H9 (cell line): ENCODE data around the gene CEMIP2. TPM values are rescaled to one million over a fixed set of nuclear protein-coding genes. Genes with fewer than 3 reads are reported as not detected.

Experiments
- DNase-seq: peaks from one replicate; pipeline ENCODE4 v3.0.0-alpha.2; 2017
- H2AFZ ChIP-seq: one replicate; pipeline ENCODE4 v1.6.1; 2013; ENCODE audit warnings: mild to moderate bottlenecking, low read length, control low read depth, moderate library complexity
- H2AK5ac ChIP-seq: 2 replicates; pipeline ENCODE4 v1.6.1; 2013; ENCODE audit warnings: low read length, control low read depth, mixed read lengths; ENCODE audit not compliant: insufficient read length
- H2BK120ac ChIP-seq: one replicate; pipeline ENCODE4 v1.6.1; 2013; ENCODE audit warnings: low read depth, mild to moderate bottlenecking, low read length, control low read depth, inconsistent platforms; ENCODE audit not compliant: poor library complexity, severe bottlenecking
- H2BK12ac ChIP-seq: 2 replicates; pipeline ENCODE4 v1.6.1; 2013; ENCODE audit warnings: low read length, control low read depth, mixed read lengths, low read depth; ENCODE audit not compliant: insufficient read length
- H2BK15ac ChIP-seq: 2 replicates; pipeline ENCODE4 v1.6.1; 2013; ENCODE audit warnings: low read depth, low read length, control low read depth
- H2BK20ac ChIP-seq: one replicate; pipeline ENCODE4 v1.6.1; 2013; ENCODE audit warnings: low read depth, mild to moderate bottlenecking, low read length, control low read depth, inconsistent platforms; ENCODE audit not compliant: poor library complexity, severe bottlenecking
- H2BK5ac ChIP-seq: 2 replicates; pipeline ENCODE4 v1.6.1; 2013; ENCODE audit warnings: low read length, control low read depth, mixed read lengths; ENCODE audit not compliant: insufficient read length
- H3K14ac ChIP-seq: 2 replicates; pipeline ENCODE4 v1.6.1; 2013; ENCODE audit warnings: low read length, control low read depth; ENCODE audit not compliant: insufficient read depth
- H3K18ac ChIP-seq: 2 replicates; pipeline ENCODE4 v1.6.1; 2013; ENCODE audit warnings: low read depth, mild to moderate bottlenecking, mixed read lengths, low read length, control low read depth; ENCODE audit not compliant: insufficient read length
- H3K23ac ChIP-seq: 2 replicates; pipeline ENCODE4 v1.6.1; 2013; ENCODE audit warnings: low read length, control low read depth, mixed read lengths, low read depth; ENCODE audit not compliant: insufficient read length
- H3K23me2 ChIP-seq: 2 replicates; pipeline ENCODE4 v1.6.1; 2013; ENCODE audit warnings: low read depth, mild to moderate bottlenecking, mixed read lengths, low read length, control low read depth; ENCODE audit not compliant: insufficient read length, poor library complexity, severe bottlenecking
- H3K27ac ChIP-seq: 2 replicates; pipeline ENCODE4 v1.5.1; 2013; ENCODE audit warnings: low read length, control low read depth, mixed read lengths, low read depth; ENCODE audit not compliant: insufficient read length
- H3K27me3 ChIP-seq: 2 replicates; pipeline ENCODE4 v1.6.1; 2013; ENCODE audit warnings: low read length, control low read depth, inconsistent platforms; ENCODE audit not compliant: insufficient read depth
- H3K4ac ChIP-seq: 2 replicates; pipeline ENCODE4 v1.6.1; 2013; ENCODE audit warnings: low read depth, mild to moderate bottlenecking, control low read depth, inconsistent platforms, low read length, moderate library complexity
- H3K4me1 ChIP-seq: 2 replicates; pipeline ENCODE4 v1.6.1; 2013; ENCODE audit warnings: low read length, control low read depth, inconsistent platforms; ENCODE audit not compliant: insufficient read depth
- H3K4me2 ChIP-seq: 2 replicates; pipeline ENCODE4 v1.6.1; 2013; ENCODE audit warnings: low read length, control low read depth, mixed read lengths; ENCODE audit not compliant: insufficient read length, insufficient read depth
- H3K56ac ChIP-seq: 2 replicates; pipeline ENCODE4 v1.6.1; 2013; ENCODE audit warnings: low read depth, mild to moderate bottlenecking, mixed read lengths, low read length, control low read depth; ENCODE audit not compliant: insufficient read length
- H3K79me1 ChIP-seq: 2 replicates; pipeline ENCODE4 v1.6.1; 2013; ENCODE audit warnings: low read depth, mild to moderate bottlenecking, moderate library complexity, low read length, control low read depth, inconsistent platforms; ENCODE audit not compliant: insufficient read depth, poor library complexity, severe bottlenecking
- H3K79me2 ChIP-seq: 2 replicates; pipeline ENCODE4 v1.6.1; 2013; ENCODE audit warnings: low read length, control low read depth, inconsistent platforms; ENCODE audit not compliant: insufficient read depth
- H3K9ac ChIP-seq: 2 replicates; pipeline ENCODE4 v1.6.1; 2013; ENCODE audit warnings: low read length, control low read depth, mixed read lengths; ENCODE audit not compliant: insufficient read length; ENCODE audit errors: extremely low read depth
- H3K9me3 ChIP-seq: one replicate; pipeline ENCODE4 v1.6.1; 2013; ENCODE audit warnings: low read depth, low read length, inconsistent platforms; ENCODE audit not compliant: control insufficient read depth
- H3T11ph ChIP-seq: one replicate; pipeline ENCODE4 v1.6.1; 2013; ENCODE audit warnings: mild to moderate bottlenecking, low read length, control low read depth, inconsistent platforms
- H4K20me1 ChIP-seq: one replicate; pipeline ENCODE4 v1.6.1; 2013; ENCODE audit not compliant: control insufficient read depth, insufficient read length, insufficient read depth
- H4K5ac ChIP-seq: 2 replicates; pipeline ENCODE4 v1.6.1; 2013; ENCODE audit warnings: low read depth, mild to moderate bottlenecking, mixed read lengths, low read length, control low read depth; ENCODE audit not compliant: insufficient read length
- H4K8ac ChIP-seq: replicated peaks from 2 replicates; pipeline ENCODE4 v1.6.1; 2013; ENCODE audit warnings: low read length, control low read depth, mixed read lengths, low read depth; ENCODE audit not compliant: insufficient read length
- H4K91ac ChIP-seq: 2 replicates; pipeline ENCODE4 v1.6.1; 2013; ENCODE audit warnings: low read depth, mild to moderate bottlenecking, moderate library complexity, mixed read lengths, low read length, control low read depth; ENCODE audit not compliant: insufficient read length
- H3K27ac Mint-ChIP-seq, 3 experiments: 2 replicates in 2 of 3; 3 replicates in 1 of 3; pipeline ENCODE4 v1.8.0; 2020 to 2021; ENCODE audit warnings: mixed read lengths in 3 of 3, mild to moderate bottlenecking in 1 of 3, moderate library complexity in 1 of 3
- H3K27me3 Mint-ChIP-seq: 2 replicates; pipeline ENCODE4 v1.8.0; 2021; ENCODE audit warnings: low read depth, mild to moderate bottlenecking, moderate library complexity, mixed read lengths
- H3K36me3 Mint-ChIP-seq, 3 experiments: 2 replicates in 2 of 3; 3 replicates in 1 of 3; pipeline ENCODE4 v1.8.0; 2020 to 2021; ENCODE audit warnings: low read depth in 3 of 3, mixed read lengths in 3 of 3; ENCODE audit not compliant: insufficient read depth in 1 of 3
- H3K4me1 Mint-ChIP-seq, 2 experiments: 2 replicates each; pipeline ENCODE4 v1.8.0; 2020; ENCODE audit warnings: mixed read lengths in 2 of 2
- H3K4me3 Mint-ChIP-seq, 2 experiments: 2 replicates in 1 of 2; 3 replicates in 1 of 2; pipeline ENCODE4 v1.8.0; 2020 to 2021; ENCODE audit warnings: mild to moderate bottlenecking in 2 of 2, mixed read lengths in 2 of 2, moderate library complexity in 1 of 2
- H3K9me3 Mint-ChIP-seq, 2 experiments: 2 replicates in 1 of 2; 3 replicates in 1 of 2; pipeline ENCODE4 v1.8.0; 2020; ENCODE audit warnings: mild to moderate bottlenecking in 2 of 2, mixed read lengths in 2 of 2, moderate library complexity in 1 of 2
- CTCF ChIP-seq: fragments of 200-600 bp; sonication (generic); conservative IDR thresholded peaks from 3 replicates; pipeline ENCODE4 v1.8.0; 2021; ENCODE audit warnings: antibody characterized with exemption, mild to moderate bottlenecking
- WGBS: extraction: QIAGEN DNeasy Blood & Tissue Kit; methylation state at CpG from one replicate; pipeline ENCODE4 v1.1.7; 2013; ENCODE audit warnings: missing lambda C conversion rate, low lambda C conversion rate, mixed read lengths; ENCODE audit not compliant: insufficient read length; ENCODE audit errors: extremely low coverage; 5-methylcytosine and 5-hydroxymethylcytosine counted together
- total RNA-seq: library from RNA; stranded (reverse); gene quantifications from 2 replicates; pipeline ENCODE4 v1.2.1, GENCODE V29; 2021

The CEMIP2 gene
- total RNA-seq, 1 experiment from 2014 or later, result 77.2 TPM

- no peak for DNase-seq
- no peaks in the 10 kb centered on the region for H3K79me1 ChIP-seq
- Mint-ChIP-seq H3K27ac (peak overlapping the region in 1 of 3 experiments; percentile 58; a peak in 1 of 7 replicates), H3K27me3 (no peaks in the 10 kb centered on the region), H3K9me3 (peaks cover 3 to 12% of the 10 kb centered on the region in 2 experiments; a peak in 2 of 5 replicates), H3K4me3 (no peak overlapping the region), H3K4me1 (peaks cover 22 to 26% of the 10 kb centered on the region in 2 experiments), H3K36me3 (peaks cover 3 to 34% (median 25%) of the 10 kb centered on the region in 3 experiments; a peak in 6 of 7 replicates)
- no peak overlapping the region for H3K4me2 ChIP-seq
- H3K9ac ChIP-seq, result no peak overlapping the region
- no peaks in the 10 kb centered on the region for H3K27me3 ChIP-seq
- H3K14ac ChIP-seq, result no peak overlapping the region
- no peak overlapping the region for H4K5ac ChIP-seq
- H2BK5ac ChIP-seq, result no peak overlapping the region
- H3T11ph ChIP-seq, result no peak overlapping the region
- no peak overlapping the region for H3K56ac ChIP-seq
- H3K79me2 ChIP-seq, result no peaks in the 10 kb centered on the region
- H2AFZ ChIP-seq, result no peak overlapping the region
- no peak overlapping the region for H2BK120ac ChIP-seq
- H3K18ac ChIP-seq, result no peak overlapping the region
- no peak for TF ChIP-seq CTCF
- no peak overlapping the region for H3K4ac ChIP-seq
- no peak overlapping the region for H2BK12ac ChIP-seq
- H3K23ac ChIP-seq, result no peak overlapping the region
- no peaks in the 10 kb centered on the region for H3K9me3 ChIP-seq
- no peak overlapping the region for H4K8ac ChIP-seq
- no peaks in the 10 kb centered on the region for H3K23me2 ChIP-seq
- no peak overlapping the region for H3K27ac ChIP-seq
- H4K91ac ChIP-seq, result no peak overlapping the region
- no peak overlapping the region for H2AK5ac ChIP-seq
- no peak overlapping the region for H2BK15ac ChIP-seq
- no peaks in the 10 kb centered on the region; the same call in 1 of the 2 replicates for H3K4me1 ChIP-seq
- no peaks in the 10 kb centered on the region for H4K20me1 ChIP-seq
- H2BK20ac ChIP-seq, result no peak overlapping the region
- no CpG with 5 or more reads among the region's 5 CpGs for WGBS
These were observed 87.9 kb downstream of the CEMIP2 start for GRCh38 chr9:71680189-71680980.
